ENCODE data around the gene GUCY2C.

The GUCY2C gene

DNA sequence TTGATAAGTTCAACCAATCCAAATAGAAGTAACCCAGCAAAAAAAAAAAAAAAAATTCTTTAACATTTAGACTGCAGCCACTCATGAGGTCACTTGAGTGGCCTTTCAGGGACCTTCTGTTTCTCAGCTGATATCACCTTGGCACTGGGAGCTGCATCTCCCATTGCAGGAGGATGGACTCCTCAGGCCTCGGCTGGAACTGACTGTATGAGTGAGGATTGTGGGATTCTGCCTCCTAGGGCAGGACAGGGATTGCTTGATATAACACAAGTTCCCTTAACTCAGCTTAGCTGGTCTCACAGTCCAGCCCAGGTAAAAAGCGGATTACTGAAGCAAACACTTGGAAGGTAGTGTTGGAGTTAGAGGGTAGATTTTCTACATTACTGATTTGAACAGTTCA is 3.5 kb upstream of the GUCY2C start:
- no peak for TF ChIP-seq CTCF (IDR thresholded peaks at IDR 0.05; ENCODE audit: low read depth, low read length)
- Histone ChIP-seq H3K4me1 (no peaks in the 10 kb centered on the region), H3K9me3 (no peaks in the 10 kb centered on the region), H3K27me3 (no peaks in the 10 kb centered on the region), H3K4me3 (ENCODE audit: low read depth, low read length) (no peak overlapping the region), H3K36me3 (no peaks in the 10 kb centered on the region)
- no peak for DNase-seq

GRCh38 chr12:14698555-14698954 is 2.2 kb upstream of the GUCY2C start:
- H3K36me3 ChIP-seq: no peaks in the 10 kb centered on the region
- no peak for DNase-seq
- TF ChIP-seq CTCF (IDR thresholded peaks at IDR 0.05; ENCODE audit: low read depth, low read length): no peak
- no peaks in the 10 kb centered on the region for H3K9me3 ChIP-seq
- H3K27me3 ChIP-seq: no peaks in the 10 kb centered on the region
- no peaks in the 10 kb centered on the region for H3K4me1 ChIP-seq
- H3K4me3 ChIP-seq (ENCODE audit: low read depth, low read length): no peak overlapping the region

GRCh38 chr12:14695715-14696141 is 671 bp downstream of the GUCY2C start:
- Histone ChIP-seq H3K36me3 (no peaks in the 10 kb centered on the region), H3K27me3 (no peaks in the 10 kb centered on the region), H3K9me3 (no peaks in the 10 kb centered on the region), H3K4me1 (no peaks in the 10 kb centered on the region), H3K4me3 (ENCODE audit: low read depth, low read length) (no peak overlapping the region)
- DNase-seq: no peak
- no peak for TF ChIP-seq CTCF (IDR thresholded peaks at IDR 0.05; ENCODE audit: low read depth, low read length)

GRCh38 chr12:14694970-14695369 is 1.4 kb downstream of the GUCY2C start:
- Histone ChIP-seq H3K27me3 (no peaks in the 10 kb centered on the region), H3K4me1 (no peaks in the 10 kb centered on the region), H3K36me3 (no peaks in the 10 kb centered on the region), H3K9me3 (no peaks in the 10 kb centered on the region), H3K4me3 (ENCODE audit: low read depth, low read length) (no peak overlapping the region)
- DNase-seq: no peak
- TF ChIP-seq CTCF (IDR thresholded peaks at IDR 0.05; ENCODE audit: low read depth, low read length): no peak

DNA sequence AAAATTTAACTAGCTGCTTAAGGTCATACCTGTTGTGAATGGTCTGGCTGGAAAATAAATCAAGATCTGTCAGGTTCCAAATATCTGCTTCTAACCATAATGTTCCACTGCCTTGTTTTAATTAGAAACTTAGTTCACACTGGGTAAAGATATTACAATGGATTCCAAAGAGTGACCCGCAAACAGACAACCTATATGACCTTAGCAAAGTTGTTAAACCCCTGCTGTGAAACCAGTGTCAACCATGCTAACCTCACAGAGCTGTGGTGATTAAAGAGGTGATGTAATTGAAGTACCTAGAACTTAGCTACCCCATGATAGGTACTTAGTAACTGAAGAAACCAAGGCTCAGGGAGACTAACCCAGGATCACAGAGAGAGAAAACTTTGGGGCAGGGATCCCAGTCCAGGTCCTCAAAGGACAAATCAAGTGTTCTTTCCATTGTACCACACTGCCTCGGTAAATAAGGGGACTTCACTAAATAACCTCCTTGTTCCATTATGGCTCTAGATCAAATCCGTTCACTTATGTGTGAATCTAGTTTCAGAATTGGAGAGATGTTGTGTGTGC is 2.2 kb downstream of the GUCY2C start:
- no peaks in the 10 kb centered on the region for H3K27me3 ChIP-seq
- H3K4me3 ChIP-seq (ENCODE audit: low read depth, low read length): no peak overlapping the region
- H3K4me1 ChIP-seq: no peaks in the 10 kb centered on the region
- H3K9me3 ChIP-seq: no peaks in the 10 kb centered on the region
- no peak for TF ChIP-seq CTCF (IDR thresholded peaks at IDR 0.05; ENCODE audit: low read depth, low read length)
- no peak for DNase-seq
- no peaks in the 10 kb centered on the region for H3K36me3 ChIP-seq

- H3K4me1 ChIP-seq: no peaks in the 10 kb centered on the region
- no peaks in the 10 kb centered on the region for H3K9me3 ChIP-seq
- H3K36me3 ChIP-seq: no peaks in the 10 kb centered on the region
- H3K4me3 ChIP-seq (ENCODE audit: low read depth, low read length): no peak overlapping the region
- H3K27me3 ChIP-seq: no peaks in the 10 kb centered on the region
- TF ChIP-seq CTCF (IDR thresholded peaks at IDR 0.05; ENCODE audit: low read depth, low read length): no peak
- DNase-seq: no peak
These were observed 3.3 kb downstream of the GUCY2C start for GRCh38 chr12:14693116-14693515.

Measured in BE2C (cell line).